Endothelial cell (in vitro differentiated cells): Measurements from ENCODE around the gene PRKAR1A. TPM values are rescaled to one million over a fixed set of nuclear protein-coding genes. Genes with fewer than 3 reads are reported as not detected.

ENCODE experiments used
- DNase-seq: peaks from one replicate; pipeline ENCODE4 v3.0.0; 2021; ENCODE audit warnings: low spot score
- H3K27ac Mint-ChIP-seq: one replicate; pipeline ENCODE4 v1.8.0; 2021; ENCODE audit warnings: mixed read lengths, inconsistent platforms; ENCODE audit not compliant: unreplicated experiment
- H3K27me3 Mint-ChIP-seq: one replicate; pipeline ENCODE4 v1.8.0; 2021; ENCODE audit warnings: mild to moderate bottlenecking, moderate library complexity, mixed read lengths, inconsistent platforms; ENCODE audit not compliant: unreplicated experiment
- H3K36me3 Mint-ChIP-seq: one replicate; pipeline ENCODE4 v1.8.0; 2021; ENCODE audit warnings: mild to moderate bottlenecking, low read depth, mixed read lengths, inconsistent platforms; ENCODE audit not compliant: unreplicated experiment
- H3K4me1 Mint-ChIP-seq: one replicate; pipeline ENCODE4 v1.8.0; 2021; ENCODE audit warnings: mild to moderate bottlenecking, mixed read lengths, inconsistent platforms; ENCODE audit not compliant: unreplicated experiment
- H3K4me3 Mint-ChIP-seq: one replicate; pipeline ENCODE4 v1.8.0; 2021; ENCODE audit warnings: mild to moderate bottlenecking, mixed read lengths, inconsistent platforms; ENCODE audit not compliant: unreplicated experiment
- H3K9me3 Mint-ChIP-seq: one replicate; pipeline ENCODE4 v1.8.0; 2021; ENCODE audit warnings: mixed read lengths, inconsistent platforms; ENCODE audit not compliant: unreplicated experiment
- CTCF ChIP-seq: fragments of 200-600 bp; sonication (generic); IDR thresholded peaks from one replicate; pipeline ENCODE4 v1.5.0; 2021; ENCODE audit warnings: antibody characterized with exemption; ENCODE audit not compliant: unreplicated experiment
- total RNA-seq: library from RNA; stranded (reverse); fragmentation: NEBNext Ultra II Directional; extraction: Animal tissue kit (Norgen Biotek cat#: 25700); gene quantifications from one replicate; pipeline ENCODE4 v1.2.1, GENCODE V29; 2021; ENCODE audit not compliant: unreplicated experiment

The PRKAR1A gene
- total RNA-seq, 1 donor from 2014 or later, result 248 TPM

GRCh38 chr17:68592682-68593641, 80.7 kb downstream of the PRKAR1A start:
- H3K36me3 Mint-ChIP-seq, result peaks cover 2% of the 10 kb centered on the region
- no peak for DNase-seq
- peaks cover 5% of the 10 kb centered on the region for H3K4me1 Mint-ChIP-seq
- peaks cover 3% of the 10 kb centered on the region for H3K27me3 Mint-ChIP-seq
- H3K9me3 Mint-ChIP-seq, result no peaks in the 10 kb centered on the region
- TF ChIP-seq CTCF, result no peak
- H3K4me3 Mint-ChIP-seq, result no peak overlapping the region
- no peak overlapping the region for H3K27ac Mint-ChIP-seq

GRCh38 chr17:68594552-68594951, 82.3 kb downstream of the PRKAR1A start:
- Mint-ChIP-seq H3K27me3 (peaks cover 7% of the 10 kb centered on the region), H3K27ac (no peak overlapping the region)

GRCh38 chr17:68595496-68595895, 83.3 kb downstream of the PRKAR1A start:
- no peaks in the 10 kb centered on the region for H3K36me3 Mint-ChIP-seq
- DNase-seq, result no peak
- no peak overlapping the region for H3K27ac Mint-ChIP-seq
- H3K9me3 Mint-ChIP-seq, result no peaks in the 10 kb centered on the region
- H3K4me3 Mint-ChIP-seq, result no peak overlapping the region
- peaks cover 10% of the 10 kb centered on the region for H3K27me3 Mint-ChIP-seq
- peaks cover 9% of the 10 kb centered on the region for H3K4me1 Mint-ChIP-seq
- TF ChIP-seq CTCF, result no peak

More at GRCh38 chr17:68594552-68594951, 82.3 kb downstream of the PRKAR1A start:
- H3K4me1 Mint-ChIP-seq, result peaks cover 7% of the 10 kb centered on the region
- no peak for TF ChIP-seq CTCF
- no peak for DNase-seq
- H3K9me3 Mint-ChIP-seq, result no peaks in the 10 kb centered on the region
- H3K36me3 Mint-ChIP-seq, result no peaks in the 10 kb centered on the region
- no peak overlapping the region for H3K4me3 Mint-ChIP-seq

GRCh38 chr17:68595986-68596385, 83.8 kb downstream of the PRKAR1A start:
- H3K27ac Mint-ChIP-seq, result no peak overlapping the region
- H3K4me3 Mint-ChIP-seq, result no peak overlapping the region
- H3K4me1 Mint-ChIP-seq, result peaks cover 9% of the 10 kb centered on the region
- no peak for TF ChIP-seq CTCF
- no peaks in the 10 kb centered on the region for H3K36me3 Mint-ChIP-seq
- peaks cover 7% of the 10 kb centered on the region for H3K27me3 Mint-ChIP-seq
- no peak for DNase-seq
- H3K9me3 Mint-ChIP-seq, result no peaks in the 10 kb centered on the region

- DNase-seq, result no peak
- no peak for TF ChIP-seq CTCF
- Mint-ChIP-seq H3K36me3 (no peaks in the 10 kb centered on the region), H3K9me3 (no peaks in the 10 kb centered on the region), H3K27ac (no peak overlapping the region), H3K4me3 (no peak overlapping the region), H3K27me3 (peaks cover 7% of the 10 kb centered on the region), H3K4me1 (peaks cover 10% of the 10 kb centered on the region)
Observed at GRCh38 chr17:68596411-68596945, 84.2 kb downstream of the PRKAR1A start.
